AG04450 (cell line): ENCODE results near the gene MAP3K5. TPM values are rescaled to one million over a fixed set of nuclear protein-coding genes. Genes with fewer than 3 reads are reported as not detected.

ENCODE experiments used
- CTCF ChIA-PET: fragments of 300-600, 350-600 bp; formaldehyde crosslinking; extraction: SDS; loops from one replicate; lab custom pipeline; 2022; ENCODE audit warnings: antibody characterized with exemption, inconsistent platforms; lab: Charles Lee
- POLR2A ChIA-PET: fragments of 350-600 bp; formaldehyde crosslinking; extraction: SDS; loops from one replicate; lab custom pipeline; 2021; ENCODE audit warnings: antibody characterized with exemption, inconsistent platforms; lab: Yijun Ruan, JAX
- DNase-seq: peaks from one replicate; pipeline ENCODE4 v3.0.0-alpha.2; 2011; ENCODE audit warnings: low read depth, low spot score
- H3K27ac ChIP-seq: one replicate; pipeline ENCODE4 v1.5.1; 2012; ENCODE audit warnings: low read depth, low read length, control low read depth
- H3K27me3 ChIP-seq: one replicate; pipeline ENCODE4 v1.6.0; 2012; ENCODE audit warnings: low read length; ENCODE audit not compliant: control insufficient read depth, insufficient read depth
- H3K4me3 ChIP-seq: 2 replicates; pipeline ENCODE4 v1.5.1; 2011; ENCODE audit warnings: mild to moderate bottlenecking, low read depth, low read length, control low read depth
- H3K9me3 ChIP-seq: 2 replicates; pipeline ENCODE4 v1.5.1; 2012; ENCODE audit warnings: low read length; ENCODE audit not compliant: control insufficient read depth, insufficient read depth
- polyA plus RNA-seq: library from polyadenylated mRNA; depleted of rRNA; stranded (reverse); fragments of >200 nt; gene quantifications from 2 replicates; pipeline ENCODE4 v1.2.3, GENCODE V29; 2011
- TF ChIP-seq, protein P1 (sequence below): IDR thresholded peaks from 2 replicates; pipeline ENCODE4 v1.5.1; 2011; ENCODE audit warnings: low read depth, low read length, control low read depth, inconsistent platforms

Gene MAP3K5
- polyA plus RNA-seq, 1 experiment = 17.0 TPM

DNA sequence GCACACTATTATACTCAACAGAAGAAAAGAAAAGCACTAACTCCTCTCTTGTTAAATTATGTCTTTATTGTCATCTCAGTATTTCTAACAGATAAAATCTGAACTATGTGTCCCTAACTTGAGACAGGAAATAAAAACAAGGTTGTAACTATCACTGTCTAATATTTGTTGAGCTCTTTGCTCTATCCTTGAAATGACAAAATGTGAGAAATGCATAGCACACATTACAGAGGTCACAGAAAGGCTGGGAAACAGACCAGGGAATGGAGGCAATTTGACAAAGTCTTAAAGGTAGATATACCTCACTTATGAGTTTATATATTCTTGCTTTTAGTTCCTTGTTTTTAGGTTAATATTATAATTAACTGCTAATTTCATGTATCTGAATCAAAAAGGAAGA is 139.6 kb downstream of the MAP3K5 start:
- Histone ChIP-seq H3K9me3 (no peaks in the 10 kb centered on the region), H3K27me3 (no peaks in the 10 kb centered on the region), H3K27ac (no peak overlapping the region), H3K4me3 (no peak overlapping the region)
- TF ChIP-seq, protein P1, sequence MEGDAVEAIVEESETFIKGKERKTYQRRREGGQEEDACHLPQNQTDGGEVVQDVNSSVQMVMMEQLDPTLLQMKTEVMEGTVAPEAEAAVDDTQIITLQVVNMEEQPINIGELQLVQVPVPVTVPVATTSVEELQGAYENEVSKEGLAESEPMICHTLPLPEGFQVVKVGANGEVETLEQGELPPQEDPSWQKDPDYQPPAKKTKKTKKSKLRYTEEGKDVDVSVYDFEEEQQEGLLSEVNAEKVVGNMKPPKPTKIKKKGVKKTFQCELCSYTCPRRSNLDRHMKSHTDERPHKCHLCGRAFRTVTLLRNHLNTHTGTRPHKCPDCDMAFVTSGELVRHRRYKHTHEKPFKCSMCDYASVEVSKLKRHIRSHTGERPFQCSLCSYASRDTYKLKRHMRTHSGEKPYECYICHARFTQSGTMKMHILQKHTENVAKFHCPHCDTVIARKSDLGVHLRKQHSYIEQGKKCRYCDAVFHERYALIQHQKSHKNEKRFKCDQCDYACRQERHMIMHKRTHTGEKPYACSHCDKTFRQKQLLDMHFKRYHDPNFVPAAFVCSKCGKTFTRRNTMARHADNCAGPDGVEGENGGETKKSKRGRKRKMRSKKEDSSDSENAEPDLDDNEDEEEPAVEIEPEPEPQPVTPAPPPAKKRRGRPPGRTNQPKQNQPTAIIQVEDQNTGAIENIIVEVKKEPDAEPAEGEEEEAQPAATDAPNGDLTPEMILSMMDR = no peak
- CTCF ChIA-PET = interaction anchor here (2.1 kb wide), 1 partner anchor 9 kb away, joined by 11 read pairs; no protein-coding TSS in a partner anchor
- POLR2A ChIA-PET = no interaction called here
- no peak for DNase-seq

DNA sequence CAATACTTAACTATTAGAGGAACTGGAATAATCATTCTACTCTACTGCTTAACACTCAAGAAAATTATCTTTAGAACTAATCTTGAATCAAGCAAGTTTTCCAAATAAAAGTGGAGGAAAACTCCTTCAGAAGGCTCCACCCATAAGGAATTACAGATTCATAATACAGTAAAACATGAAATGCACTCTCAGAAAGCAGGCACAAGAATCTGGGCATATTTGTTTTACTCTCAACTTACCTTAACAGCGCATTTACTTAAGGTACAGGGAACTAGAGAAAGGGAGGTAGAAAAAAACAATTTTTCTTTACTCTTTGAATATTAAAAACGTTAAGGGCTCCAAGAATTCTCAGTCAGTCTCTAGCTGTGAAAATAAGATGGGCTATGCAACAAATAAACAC is 140.3 kb downstream of the MAP3K5 start:
- CTCF ChIA-PET = interaction anchor here (1.9 to 2.1 kb wide), 2 partner anchors 8 to 140 kb away, joined by 11 read pairs; partner anchors contain the start of gene MAP3K5
- Histone ChIP-seq H3K27ac (no peak overlapping the region), H3K27me3 (no peaks in the 10 kb centered on the region), H3K4me3 (no peak overlapping the region), H3K9me3 (no peaks in the 10 kb centered on the region)
- TF ChIP-seq, protein P1 = no peak
- DNase-seq = no peak
- POLR2A ChIA-PET = no interaction called here

DNA sequence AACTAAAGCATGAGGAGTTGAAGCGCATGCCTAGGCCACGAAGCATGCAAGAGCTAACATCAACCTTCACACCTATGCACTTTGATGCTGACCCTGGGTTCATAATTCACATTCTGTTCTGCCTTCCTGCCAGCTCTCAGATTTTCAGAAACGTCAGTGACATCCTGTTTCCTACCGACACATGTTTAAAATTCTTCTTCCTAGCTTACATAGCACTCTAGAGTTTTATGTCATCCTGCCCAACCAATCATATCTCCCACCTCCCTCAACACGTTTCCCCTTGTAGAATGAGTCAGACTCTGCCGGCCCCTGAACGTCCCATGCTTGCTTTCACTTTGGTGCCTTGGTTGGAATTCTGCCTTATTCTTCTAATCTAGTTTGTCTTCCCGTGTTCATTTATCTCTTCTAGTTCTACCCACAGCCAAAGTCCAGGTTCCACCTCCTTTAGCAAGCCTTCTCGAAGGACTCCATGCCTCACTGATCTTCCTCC is 144.9 kb downstream of the MAP3K5 start:
- Histone ChIP-seq H3K4me3 (peak overlapping the region; percentile 47), H3K9me3 (no peaks in the 10 kb centered on the region), H3K27ac (peak overlapping the region; percentile 79), H3K27me3 (no peaks in the 10 kb centered on the region)
- TF ChIP-seq, protein P1 = no peak
- peak; percentile 86 for DNase-seq
- ChIA-PET POLR2A (interaction anchor here (0.5 to 1.2 kb wide), 3 partner anchors 142 to 176 kb away, joined by 3 to 7 read pairs (median 3); partner anchors contain the start of gene MAP3K5), CTCF (interaction anchor here (6.6 kb wide), 1 partner anchor 142 kb away, joined by 221 read pairs; the partner anchor contains the start of gene MAP3K5)

DNA sequence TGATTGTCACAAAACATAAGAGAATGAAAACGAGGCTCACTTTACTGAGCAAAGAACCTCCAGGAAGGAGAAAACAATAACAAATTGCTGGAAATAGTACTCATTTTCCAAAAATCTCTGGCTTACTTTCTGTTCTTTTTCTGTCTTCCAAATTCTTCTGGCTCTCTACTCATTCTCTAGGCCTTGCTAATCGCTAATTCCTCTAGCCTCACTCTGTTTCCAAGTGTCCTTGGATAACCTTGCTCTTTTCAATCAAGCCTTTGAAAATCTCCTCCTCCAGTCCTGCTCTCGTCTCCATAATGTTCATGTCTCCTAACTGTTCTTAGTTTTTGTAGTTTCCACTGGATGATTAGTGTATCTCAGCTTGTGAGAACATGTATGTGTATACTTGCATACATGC is 145.9 kb downstream of the MAP3K5 start:
- TF ChIP-seq, protein P1 = no peak
- CTCF ChIA-PET = interaction anchor here (1.4 to 6.6 kb wide), 2 partner anchors 23 to 143 kb away, joined by 4 to 221 read pairs; partner anchors contain the start of gene MAP3K5
- no peak overlapping the region for H3K4me3 ChIP-seq
- no peak for DNase-seq
- no peaks in the 10 kb centered on the region for H3K9me3 ChIP-seq
- H3K27me3 ChIP-seq = no peaks in the 10 kb centered on the region
- POLR2A ChIA-PET = interaction anchor here (1.2 kb wide), 1 partner anchor 177 kb away, joined by 3 read pairs; no protein-coding TSS in a partner anchor
- H3K27ac ChIP-seq = no peak overlapping the region

DNA sequence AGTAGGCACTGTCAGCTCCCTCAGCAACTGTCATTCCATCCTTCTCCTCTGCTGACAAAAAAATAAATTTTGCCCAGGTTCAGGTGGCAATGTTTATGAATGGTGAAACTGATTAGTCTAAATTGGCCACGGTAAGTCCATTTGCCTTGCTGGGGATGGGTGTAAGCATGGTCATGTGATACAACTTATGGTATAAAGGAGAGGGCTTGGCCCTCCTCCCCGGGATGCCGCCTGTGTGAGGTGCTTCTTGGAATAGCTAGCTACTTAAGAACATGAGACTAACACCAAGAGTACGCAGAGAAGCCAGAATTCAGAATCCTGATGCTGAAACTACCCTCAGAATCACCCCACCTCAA is 147.7 kb downstream of the MAP3K5 start:
- H3K27me3 ChIP-seq = no peaks in the 10 kb centered on the region
- H3K4me3 ChIP-seq = no peak overlapping the region
- no peak for DNase-seq
- ChIA-PET POLR2A (interaction anchor here (2.9 kb wide), 1 partner anchor 148 kb away, joined by 22 read pairs; the partner anchor contains the start of gene MAP3K5), CTCF (interaction anchor here (0.6 to 6.6 kb wide), 59 partner anchors 9 to 418 kb away, joined by 3 to 221 read pairs (median 5); partner anchors contain the start of genes MAP3K5, PEX7 and SLC35D3)
- H3K9me3 ChIP-seq = no peaks in the 10 kb centered on the region
- TF ChIP-seq, protein P1 = no peak
- no peak overlapping the region for H3K27ac ChIP-seq
